Fibroblast of lung (primary cell): ENCODE data around the gene TPP2. TPM values are rescaled to one million over a fixed set of nuclear protein-coding genes. Genes with fewer than 3 reads are reported as not detected.

Experiments used
- DNase-seq, 2 donors: peaks; one replicate each; pipeline versions ENCODE4 v3.0.0 to v3.0.0-alpha.2; 2010; ENCODE audit warnings: low read depth in 2 of 2
- H2AFZ ChIP-seq: 2 replicates; pipeline ENCODE4 v1.5.1; 2012; ENCODE audit warnings: low read length, control low read depth, inconsistent platforms
- H3K27ac ChIP-seq: 2 replicates; pipeline ENCODE4 v1.5.1; 2011; ENCODE audit warnings: low read length, control low read depth; ENCODE audit not compliant: insufficient read depth
- H3K27me3 ChIP-seq: 2 replicates; pipeline ENCODE4 v1.5.1; 2011; ENCODE audit warnings: mild to moderate bottlenecking, low read length; ENCODE audit not compliant: control insufficient read depth, insufficient read depth
- H3K36me3 ChIP-seq: 2 replicates; pipeline ENCODE4 v1.5.1; 2011; ENCODE audit warnings: low read length; ENCODE audit not compliant: control insufficient read depth, insufficient read depth
- H3K4me1 ChIP-seq: 2 replicates; pipeline ENCODE4 v1.5.1; 2011; ENCODE audit warnings: low read length; ENCODE audit not compliant: control insufficient read depth, insufficient read depth; ENCODE audit errors: extremely low read depth
- H3K4me2 ChIP-seq: 2 replicates; pipeline ENCODE4 v1.5.1; 2011; ENCODE audit warnings: low read length, control low read depth; ENCODE audit not compliant: insufficient read depth; ENCODE audit errors: extremely low read depth
- H3K4me3 ChIP-seq, 4 experiments: fragments of 200-600 bp in 1 of 4; sonication (generic) in 1 of 4; replicated peaks in 1 of 4; 2 replicates each; pipeline ENCODE4 v1.5.1; 2011 to 2016; ENCODE audit warnings: low read length in 4 of 4, low read depth in 3 of 4, mild to moderate bottlenecking in 3 of 4, control low read depth in 2 of 4, inconsistent platforms in 1 of 4, mixed read lengths in 1 of 4; ENCODE audit not compliant: insufficient read depth in 1 of 4; ENCODE audit errors: control extremely low read depth in 1 of 4
- H3K79me2 ChIP-seq: 2 replicates; pipeline ENCODE4 v1.5.1; 2012; ENCODE audit warnings: mild to moderate bottlenecking, low read length, inconsistent platforms; ENCODE audit not compliant: control insufficient read depth, insufficient read depth
- H3K9ac ChIP-seq: 2 replicates; pipeline ENCODE4 v1.5.1; 2011; ENCODE audit warnings: mild to moderate bottlenecking, low read length, control low read depth; ENCODE audit not compliant: insufficient read depth
- H3K9me3 ChIP-seq: 2 replicates; pipeline ENCODE4 v1.5.1; 2012; ENCODE audit warnings: low read depth, low read length; ENCODE audit not compliant: control insufficient read depth, insufficient read depth
- H4K20me1 ChIP-seq: 2 replicates; pipeline ENCODE4 v1.5.1; 2011; ENCODE audit warnings: low read length; ENCODE audit not compliant: control insufficient read depth, insufficient read depth; ENCODE audit errors: extremely low read depth
- CTCF ChIP-seq, 2 donors: IDR thresholded peaks in 1 of 2; conservative IDR thresholded peaks in 1 of 2; 1 replicate in 1 of 2; 2 replicates in 1 of 2; pipeline ENCODE4 v1.5.1; 2011 to 2012; ENCODE audit warnings: low read length in 2 of 2, control low read depth in 1 of 2, inconsistent platforms in 1 of 2, low read depth in 1 of 2, mild to moderate bottlenecking in 1 of 2
- EZH2 ChIP-seq: IDR thresholded peaks from 2 replicates; pipeline ENCODE4 v1.5.1; 2012; ENCODE audit warnings: low read length, control low read depth, mild to moderate bottlenecking; ENCODE audit errors: missing control alignments
- polyA plus RNA-seq, 2 donors: library from polyadenylated mRNA; depleted of rRNA in 1 of 2; stranded (reverse) in 1 of 2; unstranded in 1 of 2; fragments of >200 nt; gene quantifications; 2 replicates each; pipeline ENCODE4 v1.2.1, GENCODE V29; 2011 to 2012; ENCODE audit warnings: missing spikeins in 1 of 2
- total RNA-seq: library from RNA; depleted of rRNA; stranded (reverse); fragments of >200 nt; gene quantifications from 2 replicates; pipeline ENCODE4 v1.2.1, GENCODE V29; 2014

The TPP2 gene
- total and polyA plus RNA-seq, 2 donors (not counting 1 experiment from before 2014, with no cell fraction given) = 45.0 to 60.3 TPM

DNA sequence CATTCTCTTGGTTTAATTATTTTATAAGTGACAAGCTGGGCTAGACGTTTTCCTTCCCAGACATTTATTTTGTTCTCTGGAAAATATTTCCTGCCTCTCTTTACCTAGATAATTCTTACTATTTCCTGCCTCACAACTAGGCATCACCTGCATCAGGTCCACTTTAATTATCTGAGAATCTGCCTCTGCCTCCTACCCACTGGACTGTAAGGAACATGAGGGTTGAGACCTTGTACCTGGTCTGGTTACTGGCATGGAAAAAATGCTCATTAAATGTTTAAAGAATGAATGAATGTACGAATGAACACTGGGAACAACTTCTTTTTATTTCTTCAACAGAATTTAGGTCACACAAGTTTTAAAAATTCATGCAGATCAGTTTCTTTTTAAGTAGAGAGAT lies 111.4 kb downstream of the TPP2 start:
- TF ChIP-seq CTCF (conservative IDR thresholded peaks at IDR 0.05 in 1 of 2, IDR thresholded peaks at IDR 0.05 in 1 of 2; ENCODE audit: low read depth in 1 of 2, low read length in 2 of 2) (no peak), EZH2 (no peak)
- Histone ChIP-seq H3K79me2 (no peaks in the 10 kb centered on the region), H3K4me2 (no peak overlapping the region), H3K4me3 (no peak overlapping the region), H3K27ac (no peak overlapping the region), H4K20me1 (no peaks in the 10 kb centered on the region), H3K36me3 (no peaks in the 10 kb centered on the region), H3K27me3 (no peaks in the 10 kb centered on the region), H3K4me1 (peaks cover 6% of the 10 kb centered on the region), H3K9me3 (no peaks in the 10 kb centered on the region), H3K9ac (no peak overlapping the region), H2AFZ (no peak overlapping the region)
- no peak for DNase-seq

DNA sequence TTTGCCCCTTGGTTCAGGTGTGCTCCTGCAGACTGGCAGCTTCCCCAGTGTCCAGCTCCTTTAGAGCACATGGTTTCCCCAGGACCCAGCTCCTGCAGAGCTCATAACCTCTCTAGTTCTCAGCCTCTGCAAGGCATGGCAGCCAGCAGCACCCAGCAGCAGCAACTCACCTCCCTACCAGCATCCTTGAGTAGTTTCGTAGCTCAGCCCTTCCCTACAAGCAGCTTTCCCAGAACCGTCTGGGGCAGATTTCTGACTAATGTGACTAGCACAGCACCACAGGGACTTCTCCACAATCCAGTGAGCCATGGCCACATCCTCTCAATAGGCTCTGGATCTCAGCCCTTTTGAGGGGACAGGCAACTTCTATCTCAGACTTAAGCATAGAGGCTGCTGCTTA lies 112.2 kb downstream of the TPP2 start:
- H3K27me3 ChIP-seq = no peaks in the 10 kb centered on the region
- H3K9me3 ChIP-seq = no peaks in the 10 kb centered on the region
- DNase-seq = no peak
- H4K20me1 ChIP-seq = no peaks in the 10 kb centered on the region
- no peaks in the 10 kb centered on the region for H3K36me3 ChIP-seq
- no peak overlapping the region for H2AFZ ChIP-seq
- no peak for TF ChIP-seq EZH2
- no peak for TF ChIP-seq CTCF (conservative IDR thresholded peaks at IDR 0.05 in 1 of 2, IDR thresholded peaks at IDR 0.05 in 1 of 2; ENCODE audit: low read depth in 1 of 2, low read length in 2 of 2)
- peaks cover 6% of the 10 kb centered on the region for H3K4me1 ChIP-seq
- H3K4me2 ChIP-seq = no peak overlapping the region
- no peak overlapping the region for H3K27ac ChIP-seq
- no peak overlapping the region for H3K9ac ChIP-seq
- no peaks in the 10 kb centered on the region for H3K79me2 ChIP-seq
- H3K4me3 ChIP-seq = no peak overlapping the region

- no peak overlapping the region for H2AFZ ChIP-seq
- H3K79me2 ChIP-seq = no peaks in the 10 kb centered on the region
- peaks cover 6% of the 10 kb centered on the region for H3K4me1 ChIP-seq
- TF ChIP-seq CTCF (conservative IDR thresholded peaks at IDR 0.05 in 1 of 2, IDR thresholded peaks at IDR 0.05 in 1 of 2; ENCODE audit: low read depth in 1 of 2, low read length in 2 of 2) = no peak
- no peak for TF ChIP-seq EZH2
- H3K4me3 ChIP-seq = no peak overlapping the region
- H4K20me1 ChIP-seq = no peaks in the 10 kb centered on the region
- H3K9ac ChIP-seq = no peak overlapping the region
- H3K27me3 ChIP-seq = no peaks in the 10 kb centered on the region
- DNase-seq = no peak
- no peak overlapping the region for H3K4me2 ChIP-seq
- H3K27ac ChIP-seq = no peak overlapping the region
- no peaks in the 10 kb centered on the region for H3K36me3 ChIP-seq
- H3K9me3 ChIP-seq = no peaks in the 10 kb centered on the region
Measured at GRCh38 chr13:102709536-102709935, 112.8 kb downstream of the TPP2 start.
